Measurements from ENCODE around the gene CLIP3. TPM values are rescaled to one million over a fixed set of nuclear protein-coding genes. Genes with fewer than 3 reads are reported as not detected.
"Not testable (repeated sequence)": the region's sequence is repeated elsewhere in the genome, so short reads cannot be mapped to it uniquely, and the experiment has no call there.

The CLIP3 gene
- total RNA-seq, 1 donor from 2014 or later: 2.6 TPM

DNA sequence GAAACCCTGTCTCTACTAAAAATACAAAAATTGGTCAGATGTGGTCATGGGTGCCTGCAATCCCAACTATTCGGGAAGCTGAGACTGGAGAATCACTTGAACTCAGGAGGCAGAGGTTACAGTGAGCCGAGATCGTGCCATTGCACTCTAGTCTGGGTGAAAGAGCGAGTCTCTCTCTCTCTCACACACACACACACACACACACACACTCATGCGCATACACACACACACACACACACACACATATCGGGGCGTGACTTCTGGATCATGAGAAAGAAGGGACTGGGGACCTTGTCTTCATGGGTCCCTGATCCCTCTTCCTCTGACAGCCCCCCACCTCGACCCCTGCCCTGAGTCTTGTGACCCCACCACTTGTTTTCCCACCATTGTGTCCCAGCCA is 49.5 kb downstream of the CLIP3 start:
- no peak for DNase-seq (ENCODE audit: low read depth in 2 of 2)

DNA sequence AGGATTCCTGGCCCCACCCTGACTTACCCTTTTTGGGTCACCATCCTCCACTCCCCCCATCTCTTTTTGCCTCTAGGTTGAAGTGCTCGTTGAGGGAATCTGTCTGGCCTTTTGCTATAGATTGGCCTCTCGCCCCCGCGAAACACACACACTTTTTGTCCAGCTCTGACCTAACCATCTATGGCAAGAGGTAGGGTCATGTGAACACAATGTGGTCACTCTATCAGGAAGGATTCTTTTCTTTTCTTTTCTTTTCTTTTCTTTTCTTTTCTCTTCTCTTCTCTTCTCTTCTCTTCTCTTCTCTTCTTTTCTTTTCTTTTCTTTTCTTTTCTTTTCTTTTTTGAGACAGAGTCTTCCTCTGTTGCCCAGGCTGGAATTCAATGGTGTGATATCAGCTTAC is 51.7 kb downstream of the CLIP3 start:
- not testable (repeated sequence) for DNase-seq (ENCODE audit: low read depth in 2 of 2)

DNA sequence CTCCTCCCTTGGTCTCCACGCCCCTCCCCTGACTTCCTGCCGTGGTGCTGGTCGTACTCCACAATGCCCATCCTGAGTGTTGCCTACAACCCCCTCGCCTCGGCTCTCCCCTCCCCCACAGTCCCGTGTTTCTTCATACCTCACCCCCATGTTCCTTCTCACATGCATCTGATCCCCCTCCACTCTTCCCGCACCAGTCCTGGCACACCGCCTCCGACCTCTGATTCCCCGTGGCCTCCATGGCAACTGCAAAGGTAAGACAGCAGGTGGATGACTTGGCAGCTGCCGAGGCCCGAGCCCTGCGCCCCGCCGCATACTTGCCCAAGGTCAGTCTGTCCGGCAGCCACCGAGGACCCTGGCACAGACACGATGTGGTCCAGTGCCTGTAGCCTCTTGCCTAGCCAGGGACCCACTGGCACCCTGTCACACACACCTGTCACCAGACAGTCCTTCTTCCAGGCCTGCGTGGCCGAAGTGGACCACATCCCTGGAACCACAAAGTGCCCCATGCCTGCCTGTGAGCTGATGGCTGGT is 53.8 kb downstream of the CLIP3 start:
- DNase-seq (ENCODE audit: low read depth in 2 of 2): no peak

DNA sequence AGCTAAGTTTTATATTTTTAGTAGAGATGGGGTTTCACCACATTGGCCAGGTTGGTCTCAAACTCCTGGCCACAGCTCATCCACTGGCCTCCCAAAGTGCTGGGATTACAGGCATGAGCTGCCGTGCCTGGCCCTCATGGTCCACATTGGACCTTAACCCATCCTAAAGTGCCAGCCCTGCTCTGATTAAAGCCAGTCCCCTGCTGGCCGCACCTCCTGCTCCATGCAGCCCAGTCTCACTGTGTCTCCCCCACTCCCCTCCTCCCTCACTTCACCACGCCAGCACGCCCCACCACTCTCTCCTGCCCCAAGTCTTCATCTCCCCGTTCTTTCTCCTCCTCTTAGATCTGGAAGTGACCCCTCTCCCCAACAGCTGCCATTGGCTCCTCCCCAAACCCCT is 54.4 kb downstream of the CLIP3 start:
- DNase-seq (ENCODE audit: low read depth in 2 of 2): no peak

DNA sequence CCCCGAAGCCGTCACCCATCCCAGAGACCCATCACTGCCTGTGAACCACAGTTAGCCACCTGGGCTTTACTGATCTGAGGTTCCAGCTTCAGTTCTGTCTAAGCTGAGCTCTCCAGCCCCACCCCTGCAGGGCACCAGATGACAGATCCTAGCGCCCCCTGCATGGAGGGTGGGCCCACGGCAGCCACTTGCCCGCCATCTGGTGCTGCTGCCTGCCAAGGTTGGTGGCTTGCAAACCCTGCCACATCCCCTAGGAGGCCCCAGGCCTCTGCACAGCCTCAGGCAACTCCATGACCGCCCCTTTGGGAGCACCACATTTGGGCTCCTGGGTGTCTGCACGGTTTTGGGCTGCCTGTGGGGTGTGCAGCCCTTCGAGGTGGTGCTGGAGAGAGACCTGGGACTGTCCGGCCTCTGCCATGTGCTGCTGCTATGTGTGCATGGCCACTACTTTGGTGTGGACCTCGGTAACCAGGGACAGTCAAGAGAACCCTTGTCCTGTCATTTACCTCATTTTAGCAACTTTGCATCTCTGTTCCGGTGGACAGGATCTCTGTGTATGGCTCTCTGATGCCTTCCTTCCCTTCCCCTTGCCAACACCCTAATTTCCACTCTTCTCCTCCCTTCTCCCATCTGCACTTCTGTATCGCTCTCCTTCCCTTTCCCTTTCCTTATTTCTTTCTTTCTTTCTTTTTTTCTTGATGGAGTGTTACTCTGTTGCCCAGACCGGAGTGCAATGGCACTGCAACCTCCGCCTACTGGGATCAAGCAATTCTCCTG is 55.0 kb downstream of the CLIP3 start:
- no peak for DNase-seq (ENCODE audit: low read depth in 2 of 2)

DNA sequence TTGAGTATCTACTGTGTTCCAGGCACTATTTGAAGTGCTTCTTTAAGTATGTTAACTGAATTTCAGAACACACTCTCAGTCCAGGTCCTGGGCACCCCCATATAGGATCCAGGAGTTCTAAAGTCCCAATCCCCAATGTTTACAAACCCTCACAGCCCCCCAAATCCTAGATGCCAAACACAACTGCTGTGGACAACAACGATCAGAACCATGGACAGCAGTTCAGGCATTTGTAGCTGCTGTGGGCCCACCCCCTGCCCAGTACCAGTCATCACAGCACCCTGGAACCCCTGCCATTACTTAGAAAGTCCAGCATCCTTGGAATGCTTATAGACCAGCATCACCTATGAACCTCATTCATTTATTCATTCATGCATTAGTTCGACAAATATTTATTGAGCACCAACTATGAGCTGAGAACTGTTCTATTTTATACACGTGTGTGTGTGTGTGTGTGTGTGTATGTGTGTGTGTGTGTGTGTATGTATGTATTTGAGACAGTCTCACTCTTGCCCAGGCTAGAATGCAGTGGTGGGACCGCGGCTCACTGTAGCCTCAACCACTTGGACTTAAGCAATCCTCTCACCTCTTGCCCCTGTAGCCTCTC is 57.0 kb downstream of the CLIP3 start:
- peak; percentile 33 to 44 for DNase-seq (ENCODE audit: low read depth in 2 of 2)

DNA sequence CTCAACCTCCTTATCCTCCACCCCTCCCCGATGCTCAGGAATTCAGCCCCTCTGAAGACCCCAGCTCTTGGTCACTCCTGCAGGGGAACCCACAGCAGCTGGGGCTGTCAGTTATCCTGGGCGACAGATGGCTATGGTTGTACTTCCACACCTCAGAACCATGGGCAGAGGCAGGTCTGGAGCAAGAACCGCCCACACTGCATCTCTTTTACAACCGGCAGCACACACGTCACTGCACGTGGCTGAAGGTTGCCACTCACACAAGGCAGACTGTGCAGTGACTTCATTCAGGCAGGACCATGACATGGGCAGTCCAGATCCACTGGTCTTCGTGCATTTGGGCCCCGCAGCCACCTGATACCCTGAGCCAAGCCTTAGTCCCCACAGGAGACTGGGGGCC is 59.2 kb downstream of the CLIP3 start:
- DNase-seq (ENCODE audit: low read depth in 2 of 2): no peak

DNA sequence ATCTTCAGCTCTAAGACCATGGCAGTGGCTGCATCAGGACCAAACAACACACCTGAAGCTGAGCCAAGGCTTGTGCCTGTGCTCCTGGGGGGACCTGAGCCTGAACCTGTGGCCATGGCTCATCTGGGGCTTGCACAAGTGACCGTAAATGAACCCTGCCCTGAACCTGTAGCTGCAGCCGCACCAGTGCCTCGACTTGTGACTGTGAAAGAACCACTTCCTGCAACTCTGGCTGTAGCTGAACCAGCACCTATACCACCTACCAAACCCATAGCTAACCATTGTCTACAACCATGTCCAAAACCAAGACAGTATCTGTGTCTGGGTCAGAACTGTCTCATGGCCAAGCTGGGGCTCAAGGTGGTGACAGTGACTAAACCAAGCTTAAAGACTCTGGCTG is 65.9 kb downstream of the CLIP3 start:
- no peak for DNase-seq (ENCODE audit: low read depth in 2 of 2)

Other genes starting within 250 kb of the CLIP3 start
- gene PRODH2, start 220.0 kb downstream of the CLIP3 start, total RNA-seq: not detected in 2 replicates
- gene NPHS1, start 180.4 kb downstream of the CLIP3 start, total RNA-seq: not detected in 2 replicates
- gene KIRREL2, start 176.0 kb downstream of the CLIP3 start, total RNA-seq: not detected in 2 replicates
- gene APLP1, start 164.3 kb downstream of the CLIP3 start, total RNA-seq: 1.2 and 2.2 TPM in 2 replicates
- 1.3 and 3.8 TPM in 2 replicates for gene NFKBID, start 132.3 kb downstream of the CLIP3 start, total RNA-seq
- gene HCST, start 130.3 kb downstream of the CLIP3 start, total RNA-seq: 0.22 and 0.40 TPM in 2 replicates
- not detected in 2 replicates for gene TYROBP, start 124.6 kb downstream of the CLIP3 start, total RNA-seq
- gene LRFN3, start 96.5 kb downstream of the CLIP3 start, total RNA-seq: 1.3 and 2.0 TPM in 2 replicates
- 8.7 and 10.7 TPM in 2 replicates for gene SDHAF1, start 37.7 kb downstream of the CLIP3 start, total RNA-seq
- gene SYNE4, start 24.1 kb downstream of the CLIP3 start, total RNA-seq: under 0.01 TPM in 1 of 2 replicates, not detected in the other
- 7.3 and 7.8 TPM in 2 replicates for gene ALKBH6, start 18.7 kb downstream of the CLIP3 start, total RNA-seq
- 0.87 and 1.8 TPM in 2 replicates for gene THAP8, start 21.4 kb upstream of the CLIP3 start, total RNA-seq
- 1.2 and 2.0 TPM in 2 replicates for gene WDR62, start 22.0 kb upstream of the CLIP3 start, total RNA-seq
- gene OVOL3, start 78.3 kb upstream of the CLIP3 start, total RNA-seq: not detected in 2 replicates
- 123 and 143 TPM in 2 replicates for gene POLR2I, start 82.0 kb upstream of the CLIP3 start, total RNA-seq
- gene TBCB, start 82.6 kb upstream of the CLIP3 start, total RNA-seq: 140 and 181 TPM in 2 replicates
- 361 and 396 TPM in 2 replicates for gene CAPNS1, start 107.2 kb upstream of the CLIP3 start, total RNA-seq
- 88.5 and 153 TPM in 2 replicates for gene COX7A1, start 119.6 kb upstream of the CLIP3 start, total RNA-seq
- gene ZNF565, start 181.8 kb upstream of the CLIP3 start, total RNA-seq: 2.0 and 3.8 TPM in 2 replicates
- 50.1 and 65.7 TPM in 2 replicates for gene ZNF146, start 182.2 kb upstream of the CLIP3 start, total RNA-seq